Muscle of leg (tissue), 11 donors: ENCODE data around the gene OR6A2. TPM values are rescaled to one million over a fixed set of nuclear protein-coding genes. Genes with fewer than 3 reads are reported as not detected.

ENCODE experiments used
- DNase-seq: peaks from one replicate; pipeline ENCODE4 v3.0.0; 2013
- H3K27ac ChIP-seq: one replicate; pipeline ENCODE4 v1.5.1; 2013; ENCODE audit warnings: mild to moderate bottlenecking, low read length, control low read depth
- H3K27me3 ChIP-seq: one replicate; pipeline ENCODE4 v1.6.1; 2013; ENCODE audit warnings: low read length; ENCODE audit not compliant: control insufficient read depth, insufficient read depth
- H3K36me3 ChIP-seq: one replicate; pipeline ENCODE4 v1.6.1; 2013; ENCODE audit warnings: low read length; ENCODE audit not compliant: control insufficient read depth, insufficient read depth
- H3K4me1 ChIP-seq: one replicate; pipeline ENCODE4 v1.6.1; 2013; ENCODE audit warnings: low read length; ENCODE audit not compliant: control insufficient read depth, insufficient read depth
- H3K4me3 ChIP-seq: one replicate; pipeline ENCODE4 v1.5.1; 2013; ENCODE audit warnings: low read length, control low read depth
- H3K9me3 ChIP-seq: replicated peaks from 2 replicates; pipeline ENCODE4 v1.6.1; 2013; ENCODE audit warnings: low read depth, low read length; ENCODE audit not compliant: control insufficient read depth
- WGBS: methylation state at CpG from one replicate; pipeline ENCODE4 v1.1.5; 2013; ENCODE audit warnings: missing lambda C conversion rate; ENCODE audit not compliant: insufficient coverage; 5-methylcytosine and 5-hydroxymethylcytosine counted together
- polyA plus RNA-seq, 8 donors: library from polyadenylated mRNA; unstranded; fragments of 120-200 nt; gene quantifications; one replicate each; pipeline versions ENCODE4 v1.2.1 to v1.2.3, GENCODE V29; 2013; ENCODE audit warnings: inconsistent platforms in 1 of 8, low replicate concordance in 1 of 8; ENCODE audit not compliant: insufficient read length in 8 of 8, insufficient read depth in 1 of 8
- total RNA-seq: library from RNA; stranded (reverse); fragments of 120-200 nt; gene quantifications from one replicate; pipeline ENCODE4 v1.2.4, GENCODE V29; 2013

Gene OR6A2
- total and polyA plus RNA-seq, 9 donors: 0.04 TPM; not detected in 7

GRCh38 chr11:6742260-6742659, 57.2 kb downstream of the OR6A2 start:
- no peaks in the 10 kb centered on the region for H3K4me1 ChIP-seq
- H3K36me3 ChIP-seq: no peaks in the 10 kb centered on the region
- H3K27me3 ChIP-seq: no peaks in the 10 kb centered on the region
- no peaks in the 10 kb centered on the region for H3K9me3 ChIP-seq
- DNase-seq: no peak
- H3K4me3 ChIP-seq: no peak overlapping the region
- WGBS: 70% methylated on average over 4 of the region's 7 CpGs
- no peak overlapping the region for H3K27ac ChIP-seq

Other genes with a start within 250 kb of the OR6A2 start
- gene RRP8, start 196.1 kb downstream of the OR6A2 start, total RNA-seq: 24.3 TPM
- gene RRP8, start 196.1 kb downstream of the OR6A2 start, polyA plus RNA-seq: 10 to 100 TPM; 16.7 to 20.6 (median 18.8) TPM
- gene ILK, start 195.9 kb downstream of the OR6A2 start, total RNA-seq: 144 TPM
- 100 to 1,000 TPM; 139 to 165 (median 149) TPM for gene ILK, start 195.9 kb downstream of the OR6A2 start, polyA plus RNA-seq
- gene TAF10, start 187.5 kb downstream of the OR6A2 start, total RNA-seq: 76.3 TPM
- gene TAF10, start 187.5 kb downstream of the OR6A2 start, polyA plus RNA-seq: 100 to 1,000 TPM in 6 of 8 donors, 10 to 100 TPM in 2; 95.7 to 128 (median 110) TPM
- gene TPP1, start 180.3 kb downstream of the OR6A2 start, total RNA-seq: 17.1 TPM
- gene TPP1, start 180.3 kb downstream of the OR6A2 start, polyA plus RNA-seq: 10 to 100 TPM; 30.9 to 52.0 (median 37.8) TPM
- 36.3 TPM for gene DCHS1, start 143.9 kb downstream of the OR6A2 start, total RNA-seq
- gene DCHS1, start 143.9 kb downstream of the OR6A2 start, polyA plus RNA-seq: 10 to 100 TPM; 30.7 to 69.3 (median 51.0) TPM
- gene MRPL17, start 116.3 kb downstream of the OR6A2 start, total RNA-seq: 37.2 TPM
- gene MRPL17, start 116.3 kb downstream of the OR6A2 start, polyA plus RNA-seq: 10 to 100 TPM; 63.5 to 86.7 (median 71.7) TPM
- gene OR2AG2, start 27.7 kb downstream of the OR6A2 start, total RNA-seq: 0.04 TPM
- under 1 TPM in 3 of 8 donors, not detected in 5; 0.04 to 0.05 (median 0.04) TPM for gene OR2AG2, start 27.7 kb downstream of the OR6A2 start, polyA plus RNA-seq
- gene OR2AG1, start 16.7 kb downstream of the OR6A2 start, total RNA-seq: not detected
- gene OR2AG1, start 16.7 kb downstream of the OR6A2 start, polyA plus RNA-seq: under 1 TPM in 4 of 8 donors, not detected in 4; 0.04 to 0.05 (median 0.05) TPM
- not detected for gene OR10A5, start 46.0 kb upstream of the OR6A2 start, total RNA-seq
- not detected for gene OR10A5, start 46.0 kb upstream of the OR6A2 start, polyA plus RNA-seq
- not detected for gene OR10A2, start 63.4 kb upstream of the OR6A2 start, total RNA-seq
- gene OR10A2, start 63.4 kb upstream of the OR6A2 start, polyA plus RNA-seq: not detected
- not detected for gene OR10A4, start 76.9 kb upstream of the OR6A2 start, total RNA-seq
- gene OR10A4, start 76.9 kb upstream of the OR6A2 start, polyA plus RNA-seq: not detected
- gene OR2D2, start 92.8 kb upstream of the OR6A2 start, total RNA-seq: not detected
- not detected for gene OR2D2, start 92.8 kb upstream of the OR6A2 start, polyA plus RNA-seq
- not detected for gene OR2D3, start 121.3 kb upstream of the OR6A2 start, total RNA-seq
- not detected for gene OR2D3, start 121.3 kb upstream of the OR6A2 start, polyA plus RNA-seq
- gene ZNF215, start 126.7 kb upstream of the OR6A2 start, total RNA-seq: 0.89 TPM
- gene ZNF215, start 126.7 kb upstream of the OR6A2 start, polyA plus RNA-seq: 1 to 10 TPM in 6 of 8 donors, under 1 TPM in 2; 0.88 to 1.6 (median 1.2) TPM
- gene ZNF214, start 220.7 kb upstream of the OR6A2 start, total RNA-seq: 3.4 TPM
- 1 to 10 TPM; 1.5 to 2.7 (median 2.2) TPM for gene ZNF214, start 220.7 kb upstream of the OR6A2 start, polyA plus RNA-seq
- gene NLRP14, start 220.8 kb upstream of the OR6A2 start, total RNA-seq: 0.04 TPM
- under 1 TPM in 7 of 8 donors, not detected in 1; 0.04 to 0.07 (median 0.05) TPM for gene NLRP14, start 220.8 kb upstream of the OR6A2 start, polyA plus RNA-seq